ENCODE measurements around the gene VASH1.

DNA sequence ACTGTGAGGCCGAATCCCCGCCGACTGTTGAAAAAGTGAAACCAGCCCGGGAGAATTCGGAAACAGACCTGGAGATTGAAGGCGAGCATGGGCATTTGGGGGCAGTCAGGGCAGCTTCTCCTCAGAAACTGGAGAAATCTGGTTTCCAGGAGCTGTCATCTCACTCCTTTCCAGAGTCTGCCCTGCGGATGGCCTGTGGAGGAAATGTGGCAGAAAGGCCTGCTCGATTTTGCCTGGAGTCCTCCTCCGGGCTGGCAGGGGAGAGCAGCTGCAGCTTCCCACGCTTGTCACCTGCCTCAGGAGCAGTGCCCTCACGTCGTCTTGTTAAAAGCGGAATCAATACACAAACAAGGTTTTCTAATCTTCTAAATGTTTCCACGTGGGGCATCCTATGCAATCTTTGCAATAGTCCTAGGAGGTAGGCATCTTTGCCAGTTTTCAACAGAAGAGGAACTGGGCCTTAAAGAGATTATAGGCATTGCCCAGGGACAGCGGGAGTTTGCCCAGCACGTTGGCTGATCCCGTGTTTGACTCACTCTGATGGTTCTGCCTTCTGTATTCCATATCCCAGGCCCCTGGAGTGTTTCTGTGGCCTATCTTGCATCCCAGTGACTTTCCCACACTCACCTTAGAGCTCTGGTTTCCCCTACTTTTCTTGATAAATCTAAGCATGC is 67.2 kb downstream of the VASH1 start:
- TF ChIP-seq, protein P1, sequence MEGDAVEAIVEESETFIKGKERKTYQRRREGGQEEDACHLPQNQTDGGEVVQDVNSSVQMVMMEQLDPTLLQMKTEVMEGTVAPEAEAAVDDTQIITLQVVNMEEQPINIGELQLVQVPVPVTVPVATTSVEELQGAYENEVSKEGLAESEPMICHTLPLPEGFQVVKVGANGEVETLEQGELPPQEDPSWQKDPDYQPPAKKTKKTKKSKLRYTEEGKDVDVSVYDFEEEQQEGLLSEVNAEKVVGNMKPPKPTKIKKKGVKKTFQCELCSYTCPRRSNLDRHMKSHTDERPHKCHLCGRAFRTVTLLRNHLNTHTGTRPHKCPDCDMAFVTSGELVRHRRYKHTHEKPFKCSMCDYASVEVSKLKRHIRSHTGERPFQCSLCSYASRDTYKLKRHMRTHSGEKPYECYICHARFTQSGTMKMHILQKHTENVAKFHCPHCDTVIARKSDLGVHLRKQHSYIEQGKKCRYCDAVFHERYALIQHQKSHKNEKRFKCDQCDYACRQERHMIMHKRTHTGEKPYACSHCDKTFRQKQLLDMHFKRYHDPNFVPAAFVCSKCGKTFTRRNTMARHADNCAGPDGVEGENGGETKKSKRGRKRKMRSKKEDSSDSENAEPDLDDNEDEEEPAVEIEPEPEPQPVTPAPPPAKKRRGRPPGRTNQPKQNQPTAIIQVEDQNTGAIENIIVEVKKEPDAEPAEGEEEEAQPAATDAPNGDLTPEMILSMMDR (IDR thresholded peaks at IDR 0.05; ENCODE audit: insufficient read depth, low read depth, low read length): no peak
- no peak for TF ChIP-seq EZH2 (IDR thresholded peaks at IDR 0.05; ENCODE audit: insufficient read depth, low read length)
